Measurements from ENCODE around the gene WDR72.
"Not testable (repeated sequence)": the region's sequence is repeated elsewhere in the genome, so short reads cannot be mapped to it uniquely, and the experiment has no call there.

The WDR72 gene

DNA sequence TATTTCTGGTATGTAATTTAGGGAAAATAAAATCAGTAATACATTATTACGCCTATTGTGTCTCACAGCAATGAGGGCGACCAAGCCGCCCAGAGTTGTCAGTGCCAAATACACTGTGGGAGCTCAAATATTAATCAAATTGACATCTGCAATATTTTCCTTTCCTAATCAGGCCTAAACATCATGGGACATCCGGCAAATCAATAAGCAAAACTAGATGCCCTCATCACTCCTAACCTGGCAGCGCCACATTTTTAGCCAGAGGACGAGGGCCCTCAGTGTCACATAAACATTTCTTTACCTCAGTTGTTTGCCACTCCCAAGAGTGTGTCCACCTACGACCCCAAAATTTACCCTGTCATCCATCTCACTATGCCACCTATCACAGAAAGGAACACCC lies 64.1 kb downstream of the WDR72 start:
- no peak for DNase-seq

DNA sequence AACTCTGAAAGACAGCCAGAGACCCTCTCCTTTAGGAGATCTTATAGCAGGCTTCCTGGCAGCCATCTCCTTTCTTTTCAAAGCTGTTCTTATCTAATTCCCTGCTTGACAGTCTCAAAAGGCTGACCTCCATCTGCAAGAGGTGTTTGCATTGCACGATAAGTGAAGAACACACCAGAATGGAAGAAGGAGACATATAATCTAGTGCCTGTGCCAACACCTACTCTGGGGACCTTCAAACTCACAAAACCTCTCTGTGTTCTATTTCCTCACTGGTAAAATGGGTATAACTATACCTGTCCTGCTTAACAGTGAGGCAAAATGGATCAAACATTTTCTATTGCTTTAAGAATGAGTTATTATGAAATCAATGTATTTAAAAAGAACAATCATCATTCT lies 65.0 kb downstream of the WDR72 start:
- no peak for DNase-seq

GRCh38 chr15:53693729-53694475 lies 65.6 kb downstream of the WDR72 start:
- DNase-seq = no peak

DNA sequence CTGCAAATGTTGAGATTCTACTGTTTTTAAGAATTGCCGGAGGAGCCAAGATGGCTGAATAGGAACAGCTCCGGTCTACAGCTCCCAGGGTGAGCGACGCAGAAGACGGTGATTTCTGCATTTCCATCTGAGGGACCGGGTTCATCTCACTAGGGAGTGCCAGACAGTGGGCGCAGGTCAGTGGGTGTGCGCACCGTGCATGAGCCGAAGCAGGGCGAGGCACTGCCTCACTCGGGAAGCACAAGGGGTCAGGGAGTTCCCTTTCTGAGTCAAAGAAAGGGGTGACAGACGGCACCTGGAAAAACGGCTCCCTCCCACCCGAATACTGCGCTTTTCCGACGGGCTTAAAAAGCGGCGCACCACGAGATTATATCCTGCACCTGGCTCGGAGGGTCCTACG lies 75.3 kb downstream of the WDR72 start:
- not testable (repeated sequence) for DNase-seq

DNA sequence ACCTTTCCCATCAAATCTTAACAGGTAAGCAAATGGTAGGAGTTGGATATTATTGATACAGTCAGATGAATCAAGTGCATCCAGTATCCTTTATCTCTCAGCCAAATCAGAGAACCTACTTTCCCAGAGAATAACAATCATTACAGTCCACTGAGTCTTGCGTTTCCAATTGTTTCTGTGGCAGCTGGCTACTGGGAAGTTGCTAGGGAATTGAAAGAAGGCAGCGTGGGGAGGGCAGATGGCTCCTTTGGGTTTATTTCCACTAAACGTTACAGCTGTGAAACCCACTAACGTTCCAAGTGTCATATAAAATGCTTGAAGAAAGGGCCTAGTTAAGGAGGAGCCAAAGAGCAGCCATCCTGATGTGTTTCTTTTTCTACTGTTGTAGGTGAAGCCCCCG lies 78.4 kb downstream of the WDR72 start:
- no peak for DNase-seq

- DNase-seq = no peak
Observed at GRCh38 chr15:53675832-53676231, 83.6 kb downstream of the WDR72 start.

DNA sequence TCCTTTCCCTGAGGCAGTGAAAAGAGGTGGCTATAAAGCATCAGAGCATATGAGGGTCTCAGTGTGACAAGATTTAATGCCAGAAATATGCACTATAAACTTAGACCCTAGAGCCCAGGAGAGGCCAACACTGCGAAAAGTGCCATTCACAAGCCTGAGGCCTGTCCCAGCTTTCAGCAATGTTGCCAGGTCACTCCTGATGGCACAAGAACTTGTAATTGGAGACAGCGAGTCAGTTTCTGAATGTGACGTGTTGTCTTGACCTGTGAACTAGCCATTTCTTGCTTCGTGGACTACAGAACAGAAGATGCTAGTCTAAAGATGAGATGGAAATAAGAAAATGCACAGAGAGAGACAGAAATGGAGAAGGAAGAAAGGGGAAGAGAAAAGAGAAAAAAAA lies 87.9 kb downstream of the WDR72 start:
- DNase-seq = no peak

DNA sequence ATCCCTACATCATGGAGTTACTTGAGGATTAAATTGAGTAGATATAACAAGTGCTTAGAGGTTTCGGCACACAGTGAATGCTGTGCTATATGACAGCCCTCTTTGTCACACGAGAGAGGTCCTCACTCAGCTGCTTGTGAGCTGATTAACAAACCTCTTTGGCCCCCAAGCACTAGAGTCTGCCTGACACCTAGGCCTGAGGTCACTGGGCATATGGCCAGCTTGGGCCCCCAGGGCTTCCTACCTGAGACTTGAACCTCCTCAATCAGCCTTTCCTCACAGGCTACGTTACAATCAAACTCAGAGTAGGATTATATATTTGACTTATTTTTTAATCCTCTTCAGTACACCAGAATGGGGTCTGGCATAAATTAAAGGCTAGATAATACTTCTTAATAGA lies 88.8 kb downstream of the WDR72 start:
- DNase-seq = no peak

DNA sequence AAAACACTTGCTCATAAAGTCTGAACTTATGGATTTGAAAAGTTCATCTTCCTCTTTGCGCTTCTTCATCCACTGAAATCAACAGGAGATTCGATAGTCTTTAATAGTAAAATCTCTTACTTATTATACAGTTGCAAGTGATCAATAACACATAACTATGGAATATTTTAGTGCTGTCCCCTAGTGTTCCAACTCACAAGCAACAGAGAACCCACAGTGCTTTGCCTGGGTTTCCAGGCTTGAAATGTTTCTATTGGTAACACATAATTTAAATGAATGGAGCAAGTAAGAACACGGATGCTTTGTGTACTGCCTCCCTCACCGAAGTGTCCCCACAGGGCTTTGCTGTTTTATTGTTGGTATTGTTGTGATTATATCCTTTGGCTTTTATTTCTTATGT lies 93.5 kb downstream of the WDR72 start:
- DNase-seq = no peak

- no peak for DNase-seq
Observed at GRCh38 chr15:53658827-53659555, 100.5 kb downstream of the WDR72 start.

- DNase-seq = no peak
Observed at GRCh38 chr15:53658255-53658654, 101.2 kb downstream of the WDR72 start.

GRCh38 chr15:53648934-53649333 lies 110.5 kb downstream of the WDR72 start:
- DNase-seq = no peak

DNA sequence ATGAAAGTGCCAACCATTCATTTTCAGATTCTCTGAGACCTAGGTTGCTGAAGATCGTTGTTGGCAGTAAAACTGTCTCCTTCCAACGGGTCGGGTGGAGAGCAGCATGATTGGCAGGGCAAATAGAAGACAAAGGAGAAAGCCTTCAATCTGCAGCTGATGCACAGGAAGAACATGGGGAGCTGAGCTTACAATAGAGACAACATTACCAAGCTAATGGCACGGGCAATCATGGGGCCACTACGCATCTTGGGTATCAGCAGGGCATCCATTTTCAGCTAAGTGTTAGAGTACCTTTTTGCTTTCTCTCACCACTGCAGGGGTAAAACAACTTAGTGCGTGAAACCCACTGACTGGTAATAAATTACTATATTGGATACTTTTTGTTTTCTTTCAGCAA lies 114.8 kb downstream of the WDR72 start:
- no peak for DNase-seq

DNA sequence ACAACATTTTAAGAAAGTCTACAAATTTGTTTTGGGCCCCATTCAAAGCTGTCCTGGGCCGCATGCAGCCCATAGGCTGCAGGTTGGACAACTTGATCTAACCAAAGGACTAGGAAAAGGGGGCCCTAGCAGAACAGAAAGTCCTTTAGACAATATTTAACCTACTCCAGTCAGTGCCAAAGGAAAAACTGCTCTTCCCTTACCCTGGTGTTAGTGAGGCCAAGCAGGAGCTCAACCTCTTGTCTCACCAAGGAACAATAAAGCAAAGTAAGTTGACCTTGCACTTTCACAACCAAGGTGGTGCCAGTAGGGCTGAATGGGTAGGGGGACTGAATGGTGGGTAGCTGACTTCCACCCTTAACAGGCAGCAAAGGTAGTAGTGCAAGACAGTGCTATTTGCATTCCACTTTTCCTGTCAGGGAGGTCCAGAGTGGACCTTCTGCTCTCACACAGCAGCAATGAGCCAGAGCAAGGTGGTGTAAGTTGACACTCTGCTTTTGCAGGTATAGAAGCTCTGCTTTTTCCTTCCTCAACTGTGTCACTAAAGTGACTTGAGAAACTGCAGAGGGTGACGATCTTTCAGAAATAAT lies 124.9 kb downstream of the WDR72 start:
- DNase-seq = no peak

DNA sequence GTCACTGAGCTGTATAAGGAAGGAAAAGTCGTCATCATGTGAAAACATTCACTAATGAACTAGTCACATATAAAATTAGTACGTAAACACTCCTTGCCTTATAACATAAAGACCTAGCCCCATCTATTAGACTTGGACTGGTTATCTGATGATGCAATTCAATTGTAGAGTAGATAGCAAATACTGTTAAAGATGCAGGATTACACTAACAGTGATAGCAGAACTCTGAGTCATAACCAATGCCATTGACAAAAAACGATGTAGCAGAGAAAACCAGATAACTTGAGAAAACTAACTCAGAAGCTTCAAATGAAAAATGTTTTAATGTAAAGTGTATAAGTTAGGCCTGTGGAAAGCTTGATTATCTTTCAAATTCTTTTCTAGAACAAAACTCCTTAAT lies 132.2 kb downstream of the WDR72 start:
- no peak for DNase-seq

DNA sequence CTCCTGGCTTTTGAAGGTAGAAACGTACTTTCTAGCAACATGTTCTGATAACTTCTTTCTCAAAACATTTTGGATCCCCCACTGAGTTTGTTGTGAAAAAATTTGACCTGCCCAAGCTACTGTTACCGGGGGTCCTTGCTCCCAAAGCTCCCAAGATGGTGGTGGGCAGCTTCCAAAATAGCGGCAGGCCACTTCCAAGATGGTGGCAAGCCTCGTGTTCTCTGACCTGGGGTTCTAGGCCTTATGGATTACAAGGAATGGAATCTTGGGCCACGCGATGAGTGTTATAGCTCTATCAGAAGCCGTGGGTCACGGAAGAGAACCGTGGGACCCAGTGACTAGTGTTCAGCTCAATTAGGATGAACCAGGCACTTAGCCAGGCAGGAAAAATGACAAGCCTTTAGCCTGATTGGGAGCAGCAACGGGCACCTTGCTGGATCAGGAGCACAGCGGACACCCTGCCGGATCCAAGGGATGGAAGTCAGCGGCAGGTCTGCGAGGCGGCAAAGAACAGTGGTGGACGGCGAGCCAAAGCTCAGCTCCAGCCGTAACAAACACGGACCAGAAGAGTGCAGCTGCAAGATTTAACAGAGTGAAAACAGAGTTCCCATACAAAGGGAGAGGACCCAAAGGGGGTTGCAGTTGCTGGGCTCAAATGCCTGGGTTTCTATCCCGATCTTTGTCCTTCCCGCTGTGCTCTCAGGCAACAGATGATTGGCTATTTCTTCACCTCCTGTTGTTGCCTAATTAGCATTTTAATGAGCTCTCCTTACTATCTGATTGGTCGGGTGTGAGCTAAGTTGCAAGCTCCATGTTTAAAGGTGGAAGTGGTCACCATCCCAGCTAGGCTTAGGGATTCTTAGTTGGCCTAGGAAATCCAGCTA lies 133.3 kb downstream of the WDR72 start:
- no peak for DNase-seq

- DNase-seq = no peak
Observed at GRCh38 chr15:53625260-53625659, 134.2 kb downstream of the WDR72 start.

- DNase-seq = no peak
Observed at GRCh38 chr15:53618461-53618860, 141.0 kb downstream of the WDR72 start.

DNA sequence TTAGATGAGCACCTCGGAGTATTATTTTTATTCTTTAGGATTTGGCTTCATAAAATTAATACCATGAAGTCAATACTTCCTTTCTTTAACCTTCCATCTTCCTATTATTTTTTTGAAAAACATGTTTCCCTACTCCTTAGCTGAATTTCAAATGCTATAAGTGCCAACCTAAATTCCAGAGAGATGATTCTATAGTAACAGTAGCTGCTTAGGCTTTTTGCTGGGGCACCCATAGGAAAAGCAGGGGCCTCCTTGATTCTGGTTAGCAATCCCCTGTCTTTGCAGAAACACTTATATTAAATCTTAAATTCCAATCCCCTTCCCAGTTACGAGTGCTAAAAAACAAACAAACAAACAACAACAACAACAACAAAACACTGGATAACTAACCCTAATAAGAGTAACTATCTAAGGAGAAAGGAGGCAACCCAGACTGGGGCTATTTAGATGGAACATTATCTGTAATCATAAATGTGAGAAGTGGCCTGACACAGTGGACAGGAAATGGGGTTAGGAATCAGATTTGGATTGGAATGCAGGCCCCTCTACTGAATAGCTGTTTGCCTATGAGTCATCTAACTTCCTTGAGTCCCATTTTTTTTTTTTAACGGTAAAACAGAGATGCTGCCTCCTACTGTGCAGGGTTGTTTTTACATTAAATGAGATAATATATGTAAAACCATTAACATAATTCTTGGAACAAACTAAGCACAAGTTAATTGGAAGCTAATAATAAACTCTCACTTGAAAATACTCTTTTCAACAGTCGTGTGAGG lies 148.1 kb downstream of the WDR72 start:
- no peak for DNase-seq

GRCh38 chr15:53591041-53591440 lies 168.4 kb downstream of the WDR72 start:
- DNase-seq = no peak

- DNase-seq = no peak
Observed at GRCh38 chr15:53590380-53590779, 169.1 kb downstream of the WDR72 start.

- no peak for DNase-seq
Observed at GRCh38 chr15:53589520-53590057, 169.9 kb downstream of the WDR72 start.
